Endothelial cell of umbilical vein (primary cell): ENCODE results near the gene SCN9A. TPM values are rescaled to one million over a fixed set of nuclear protein-coding genes. Genes with fewer than 3 reads are reported as not detected.

Source experiments
- BruUV-seq: library from RNA; stranded (reverse); fragments of 400-500 nt; replicated peaks from 2 replicates; lab custom pipeline; 2021; lab: Mats Ljungman, UMichigan
- CTCF ChIA-PET: fragments of 300-600, 350-600 bp; sonication (Branson Sonifier 250); formaldehyde crosslinking; loops from one replicate; lab custom pipeline; 2021; ENCODE audit warnings: antibody characterized with exemption, inconsistent platforms; lab: Charles Lee
- POLR2A ChIA-PET: fragments of 300-600, 350-600 bp; sonication (Branson Sonifier 250); formaldehyde crosslinking; loops from one replicate; lab custom pipeline; 2021; ENCODE audit warnings: antibody characterized with exemption, inconsistent platforms; lab: Charles Lee
- DNase-seq: peaks from one replicate; pipeline ENCODE4 v3.0.0-alpha.2; 2011; ENCODE audit warnings: low read depth, low spot score
- FAIRE-seq: peaks from 2 replicates; lab custom pipeline; 2011; peaks lifted over from hg19 to GRCh38; lab: Jason Lieb, UNC
- H2AFZ ChIP-seq: 2 replicates; pipeline ENCODE4 v1.6.0; 2012; ENCODE audit warnings: low read depth, low read length, control low read depth, inconsistent platforms
- H3K27ac ChIP-seq: 2 replicates; pipeline ENCODE4 v1.5.1; 2011; ENCODE audit warnings: low read depth, mild to moderate bottlenecking, control low read depth, low read length, moderate library complexity; ENCODE audit not compliant: insufficient read depth
- H3K27me3 ChIP-seq, 2 experiments: 2 replicates each; pipeline versions ENCODE4 v1.6.0 to v1.6.1; 2011; ENCODE audit warnings: low read length in 2 of 2, mixed read lengths in 1 of 2; ENCODE audit not compliant: control insufficient read depth in 2 of 2, insufficient read depth in 2 of 2
- H3K36me3 ChIP-seq, 2 experiments: 2 replicates in 1 of 2; 3 replicates in 1 of 2; pipeline ENCODE4 v1.5.1; 2011; ENCODE audit warnings: low read length in 2 of 2, mild to moderate bottlenecking in 1 of 2, moderate library complexity in 1 of 2; ENCODE audit not compliant: control insufficient read depth in 2 of 2, insufficient read depth in 2 of 2; ENCODE audit errors: extremely low read depth in 1 of 2
- H3K4me1 ChIP-seq: 3 replicates; pipeline ENCODE4 v1.5.1; 2011; ENCODE audit warnings: mild to moderate bottlenecking, low read length; ENCODE audit not compliant: control insufficient read depth, insufficient read depth; ENCODE audit errors: extremely low read depth
- H3K4me2 ChIP-seq: 2 replicates; pipeline ENCODE4 v1.6.1; 2011; ENCODE audit warnings: low read length, control low read depth, mixed read lengths; ENCODE audit not compliant: insufficient read depth
- H3K4me3 ChIP-seq, 3 experiments: fragments of 200-600 bp in 1 of 3; sonication (generic), shearing (Covaris generic) in 1 of 3; replicated peaks in 1 of 3; 2 replicates each; pipeline ENCODE4 v1.5.1; 2011 to 2016; ENCODE audit warnings: control low read depth in 3 of 3, low read length in 3 of 3, mild to moderate bottlenecking in 2 of 3, inconsistent platforms in 1 of 3, low read depth in 1 of 3, moderate library complexity in 1 of 3; ENCODE audit not compliant: insufficient read depth in 1 of 3
- H3K79me2 ChIP-seq: 2 replicates; pipeline ENCODE4 v1.6.0; 2012; ENCODE audit warnings: low read length, inconsistent platforms; ENCODE audit not compliant: control insufficient read depth, insufficient read depth
- H3K9ac ChIP-seq: replicated peaks from 2 replicates; pipeline ENCODE3; 2011; ENCODE audit warnings: low read length, control low read depth; ENCODE audit not compliant: insufficient read depth; ENCODE audit errors: extremely low read depth
- H3K9me1 ChIP-seq: replicated peaks from 3 replicates; pipeline ENCODE4 v1.6.0; 2011; ENCODE audit warnings: mild to moderate bottlenecking, low read length; ENCODE audit not compliant: control insufficient read depth, insufficient read depth; ENCODE audit errors: extremely low read depth
- H3K9me3 ChIP-seq: replicated peaks from 2 replicates; pipeline ENCODE4 v1.5.1; 2012; ENCODE audit warnings: low read length, inconsistent platforms; ENCODE audit not compliant: control insufficient read depth, insufficient read depth
- H4K20me1 ChIP-seq: replicated peaks from 2 replicates; pipeline ENCODE3; 2011; ENCODE audit warnings: mild to moderate bottlenecking, low read length; ENCODE audit not compliant: control insufficient read depth, insufficient read depth; ENCODE audit errors: extremely low read depth
- EZH2 ChIP-seq: IDR thresholded peaks from 2 replicates; pipeline ENCODE4 v1.6.1; 2012; ENCODE audit warnings: borderline replicate concordance, low read depth, mild to moderate bottlenecking, moderate library complexity, low read length, inconsistent platforms; ENCODE audit not compliant: severe bottlenecking
- FOS ChIP-seq: IDR thresholded peaks from 2 replicates; pipeline ENCODE4 v1.6.1; 2011; ENCODE audit warnings: mild to moderate bottlenecking, low read length, moderate library complexity, borderline replicate concordance; ENCODE audit not compliant: insufficient read depth
- GATA2 ChIP-seq: IDR thresholded peaks from 2 replicates; pipeline ENCODE4 v1.7.0; 2011; ENCODE audit warnings: low read depth, mild to moderate bottlenecking, moderate library complexity, mixed read lengths, low read length; ENCODE audit not compliant: insufficient read length, insufficient read depth
- JUN ChIP-seq: IDR thresholded peaks from 2 replicates; pipeline ENCODE4 v1.6.1; 2011; ENCODE audit warnings: borderline replicate concordance, low read depth; ENCODE audit not compliant: insufficient read length, insufficient read depth
- MYC ChIP-seq: IDR thresholded peaks from one replicate; pipeline ENCODE4 v1.6.1; 2011; ENCODE audit warnings: mild to moderate bottlenecking, low read depth, low read length
- POLR2A ChIP-seq: IDR thresholded peaks from 2 replicates; pipeline ENCODE4 v1.6.1; 2012; ENCODE audit warnings: low read depth, mild to moderate bottlenecking, control low read depth, low read length
- POLR2AphosphoS5 ChIP-seq: IDR thresholded peaks from 2 replicates; pipeline ENCODE4 v1.6.1; 2012; ENCODE audit warnings: low read depth, mild to moderate bottlenecking, control low read depth, low read length, moderate library complexity; ENCODE audit not compliant: insufficient read depth
- dilution Hi-C: fragments of 300-500 bp; cut with MboI; formaldehyde crosslinking; loops from one replicate; pipeline ENCODE4 v1.15.0; 2019; ENCODE audit warnings: low sequenced_read_pairs; ENCODE audit not compliant: extremely low pct_ligation_motif_present
- intact Hi-C: fragments of 100-400 bp; cut with micrococcal nuclease; formaldehyde crosslinking; loops from one replicate; pipeline ENCODE4 v1.10.0; 2022
- polyA plus RNA-seq, 4 experiments: library from polyadenylated mRNA; depleted of rRNA in 3 of 4; stranded (reverse) in 3 of 4; unstranded in 1 of 4; fragments of >200 nt; gene quantifications; 2 replicates each; pipeline versions ENCODE4 v1.2.1 to v1.2.3, GENCODE V29; 2011 to 2012; ENCODE audit warnings: missing spikeins in 1 of 4
- total RNA-seq: library from RNA; stranded (reverse); gene quantifications from 2 replicates; pipeline ENCODE4 v1.2.3, GENCODE V29; 2021
- TF ChIP-seq, protein P1 (sequence below): IDR thresholded peaks from 2 replicates; pipeline ENCODE4 v1.6.1; 2011; ENCODE audit not compliant: insufficient read depth, insufficient read length
- TF ChIP-seq, protein P2 (sequence below), 2 donors: IDR thresholded peaks; 1 replicate in 1 of 2; 2 replicates in 1 of 2; pipeline ENCODE4 v1.5.1; 2011; ENCODE audit warnings: low read length in 2 of 2, mild to moderate bottlenecking in 2 of 2, moderate library complexity in 2 of 2, control low read depth in 1 of 2, inconsistent platforms in 1 of 2, low read depth in 1 of 2; ENCODE audit not compliant: insufficient read depth in 1 of 2; ENCODE audit errors: extremely low read depth in 1 of 2

SCN9A gene
- total and polyA plus RNA-seq, 2 donors (not counting 3 experiments of a cell fraction or from before 2014, with no cell fraction given) = 0.88 to 1.6 TPM

DNA sequence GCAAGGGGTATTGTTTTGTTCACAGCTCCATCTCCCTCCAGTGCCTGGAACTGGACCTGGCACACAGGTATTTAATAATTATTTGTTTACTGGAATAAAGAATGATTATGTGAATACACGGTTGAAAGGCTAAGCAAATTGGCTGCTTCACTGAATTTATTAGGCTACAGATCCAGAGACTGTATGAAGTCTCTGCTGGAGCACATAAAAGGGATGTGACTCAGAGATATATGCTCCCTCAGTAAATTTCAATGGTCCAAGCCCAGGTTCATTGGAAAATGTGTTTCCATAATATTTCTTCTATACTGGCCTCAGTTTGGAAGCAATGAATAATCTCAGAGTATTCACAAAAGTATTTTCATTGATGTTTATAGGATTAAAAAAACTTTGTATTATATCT, 126.4 kb downstream of the SCN9A start:
- Histone ChIP-seq H3K79me2 (no peaks in the 10 kb centered on the region), H3K9me3 (no peaks in the 10 kb centered on the region), H3K4me1 (no peaks in the 10 kb centered on the region), H3K4me3 (no peak overlapping the region), H3K9ac (no peak overlapping the region), H4K20me1 (no peaks in the 10 kb centered on the region), H3K9me1 (no peaks in the 10 kb centered on the region), H3K36me3 (no peaks in the 10 kb centered on the region), H3K27me3 (no peaks in the 10 kb centered on the region), H3K27ac (no peak overlapping the region), H2AFZ (no peak overlapping the region), H3K4me2 (no peak overlapping the region)
- dilution Hi-C loops (no loop called here), intact Hi-C loops (no loop called here)
- no TSS peak for BruUV-seq
- TF ChIP-seq POLR2AphosphoS5 (no peak), FOS (no peak), MYC (no peak), POLR2A (no peak), GATA2 (no peak), JUN (no peak), EZH2 (no peak)
- TF ChIP-seq, protein P1, sequence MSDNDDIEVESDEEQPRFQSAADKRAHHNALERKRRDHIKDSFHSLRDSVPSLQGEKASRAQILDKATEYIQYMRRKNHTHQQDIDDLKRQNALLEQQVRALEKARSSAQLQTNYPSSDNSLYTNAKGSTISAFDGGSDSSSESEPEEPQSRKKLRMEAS = no peak
- TF ChIP-seq, protein P2, sequence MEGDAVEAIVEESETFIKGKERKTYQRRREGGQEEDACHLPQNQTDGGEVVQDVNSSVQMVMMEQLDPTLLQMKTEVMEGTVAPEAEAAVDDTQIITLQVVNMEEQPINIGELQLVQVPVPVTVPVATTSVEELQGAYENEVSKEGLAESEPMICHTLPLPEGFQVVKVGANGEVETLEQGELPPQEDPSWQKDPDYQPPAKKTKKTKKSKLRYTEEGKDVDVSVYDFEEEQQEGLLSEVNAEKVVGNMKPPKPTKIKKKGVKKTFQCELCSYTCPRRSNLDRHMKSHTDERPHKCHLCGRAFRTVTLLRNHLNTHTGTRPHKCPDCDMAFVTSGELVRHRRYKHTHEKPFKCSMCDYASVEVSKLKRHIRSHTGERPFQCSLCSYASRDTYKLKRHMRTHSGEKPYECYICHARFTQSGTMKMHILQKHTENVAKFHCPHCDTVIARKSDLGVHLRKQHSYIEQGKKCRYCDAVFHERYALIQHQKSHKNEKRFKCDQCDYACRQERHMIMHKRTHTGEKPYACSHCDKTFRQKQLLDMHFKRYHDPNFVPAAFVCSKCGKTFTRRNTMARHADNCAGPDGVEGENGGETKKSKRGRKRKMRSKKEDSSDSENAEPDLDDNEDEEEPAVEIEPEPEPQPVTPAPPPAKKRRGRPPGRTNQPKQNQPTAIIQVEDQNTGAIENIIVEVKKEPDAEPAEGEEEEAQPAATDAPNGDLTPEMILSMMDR (IDR thresholded peaks at IDR 0.05; ENCODE audit: extremely low read depth in 1 of 2, insufficient read depth in 1 of 2, low read depth in 1 of 2, low read length in 2 of 2) = no peak
- FAIRE-seq (no peak), DNase-seq (no peak)
- ChIA-PET POLR2A (no interaction called here), CTCF (no interaction called here)
